IMR-90 (cell line): ENCODE data around the gene MAPK10. TPM values are rescaled to one million over a fixed set of nuclear protein-coding genes. Genes with fewer than 3 reads are reported as not detected.

Experiments
- ATAC-seq: fragments of 200-7000 bp; cut with Tn5 transposase; 2 replicates; pipeline ENCODE4 v1.9.1; 2020; ENCODE audit warnings: low read depth, mild to moderate bottlenecking, moderate library complexity
- BruUV-seq: library from RNA; stranded (reverse); fragments of 400-500 nt; replicated peaks from 2 replicates; lab custom pipeline; 2021; lab: Mats Ljungman, UMichigan
- CTCF ChIA-PET: fragments of 300-600 bp; formaldehyde crosslinking; extraction: SDS; loops from one replicate; lab custom pipeline; 2021; ENCODE audit warnings: antibody characterized with exemption; lab: Yijun Ruan, JAX
- POLR2A ChIA-PET: fragments of 300-600 bp; sonication (Branson Sonifier 250); formaldehyde crosslinking; loops from one replicate; lab custom pipeline; 2022; ENCODE audit warnings: antibody characterized with exemption; ENCODE audit not compliant: unreplicated experiment; lab: Charles Lee
- DNase-seq: peaks from one replicate; pipeline ENCODE4 v3.0.0; 2013
- H2AFZ ChIP-seq: replicated peaks from 2 replicates; pipeline ENCODE3; 2013; ENCODE audit warnings: low read length, mild to moderate bottlenecking; ENCODE audit not compliant: poor library complexity
- H2AK5ac ChIP-seq: 2 replicates; pipeline ENCODE4 v1.6.1; 2013; ENCODE audit warnings: low read depth, low read length, inconsistent platforms
- H2AK9ac ChIP-seq: replicated peaks from 2 replicates; pipeline ENCODE3; 2013; ENCODE audit warnings: mild to moderate bottlenecking, low read depth, low read length, moderate library complexity; ENCODE audit not compliant: poor library complexity
- H2BK120ac ChIP-seq: 2 replicates; pipeline ENCODE4 v1.6.1; 2013; ENCODE audit warnings: low read depth, low read length, inconsistent platforms
- H2BK15ac ChIP-seq: 3 replicates; pipeline ENCODE4 v1.6.1; 2013; ENCODE audit warnings: low read depth, low read length, inconsistent platforms
- H2BK20ac ChIP-seq: 2 replicates; pipeline ENCODE4 v1.6.1; 2013; ENCODE audit warnings: low read depth, mild to moderate bottlenecking, inconsistent platforms, low read length, moderate library complexity
- H2BK5ac ChIP-seq: 2 replicates; pipeline ENCODE4 v1.6.1; 2013; ENCODE audit warnings: mild to moderate bottlenecking, low read depth, low read length, inconsistent platforms; ENCODE audit not compliant: poor library complexity, severe bottlenecking
- H3K14ac ChIP-seq: replicated peaks from 2 replicates; pipeline ENCODE4 v1.6.1; 2013; ENCODE audit warnings: low read depth, low read length, inconsistent platforms
- H3K18ac ChIP-seq: 2 replicates; pipeline ENCODE4 v1.6.1; 2013; ENCODE audit warnings: low read depth, low read length, control low read depth
- H3K23ac ChIP-seq: 2 replicates; pipeline ENCODE4 v1.6.1; 2013; ENCODE audit warnings: low read depth, low read length, inconsistent platforms
- H3K27ac ChIP-seq: 2 replicates; pipeline ENCODE4 v1.5.1; 2013; ENCODE audit warnings: mild to moderate bottlenecking, control low read depth, low read length; ENCODE audit not compliant: insufficient read depth
- H3K27me3 ChIP-seq: 2 replicates; pipeline ENCODE4 v1.6.1; 2013; ENCODE audit warnings: low read length; ENCODE audit not compliant: control insufficient read depth, insufficient read depth
- H3K36me3 ChIP-seq: 2 replicates; pipeline ENCODE4 v1.6.1; 2013; ENCODE audit warnings: low read length, mixed read lengths; ENCODE audit not compliant: control insufficient read depth, insufficient read depth
- H3K4ac ChIP-seq: 2 replicates; pipeline ENCODE4 v1.6.1; 2013; ENCODE audit warnings: low read depth, low read length, inconsistent platforms
- H3K4me1 ChIP-seq: 2 replicates; pipeline ENCODE4 v1.6.1; 2013; ENCODE audit warnings: low read length, mixed read lengths; ENCODE audit not compliant: control insufficient read depth, insufficient read depth
- H3K4me2 ChIP-seq: 2 replicates; pipeline ENCODE4 v1.6.1; 2013; ENCODE audit warnings: low read depth, mild to moderate bottlenecking, control low read depth, low read length, moderate library complexity
- H3K4me3 ChIP-seq: 2 replicates; pipeline ENCODE4 v1.5.1; 2013; ENCODE audit warnings: low read depth, mild to moderate bottlenecking, control low read depth, low read length, moderate library complexity; ENCODE audit not compliant: insufficient read depth
- H3K56ac ChIP-seq: 2 replicates; pipeline ENCODE4 v1.6.1; 2013; ENCODE audit warnings: low read length, inconsistent platforms; ENCODE audit not compliant: insufficient read depth; ENCODE audit errors: extremely low read depth
- H3K79me1 ChIP-seq, 2 experiments: 2 replicates each; pipeline ENCODE4 v1.6.1; 2013; ENCODE audit warnings: low read length in 2 of 2, inconsistent platforms in 1 of 2, low read depth in 1 of 2
- H3K9ac ChIP-seq: 2 replicates; pipeline ENCODE4 v1.6.1; 2013; ENCODE audit warnings: low read depth, low read length, control low read depth
- H3K9me1 ChIP-seq: 2 replicates; pipeline ENCODE4 v1.6.1; 2013; ENCODE audit warnings: low read length, inconsistent platforms; ENCODE audit not compliant: insufficient read depth
- H3K9me3 ChIP-seq: 2 replicates; pipeline ENCODE4 v1.6.1; 2013; ENCODE audit warnings: low read length; ENCODE audit not compliant: control insufficient read depth, insufficient read depth
- H4K20me1 ChIP-seq: 2 replicates; pipeline ENCODE4 v1.6.1; 2013; ENCODE audit warnings: low read length, inconsistent platforms; ENCODE audit not compliant: insufficient read depth
- H4K5ac ChIP-seq: 2 replicates; pipeline ENCODE4 v1.6.1; 2013; ENCODE audit warnings: mild to moderate bottlenecking, low read depth, low read length, control low read depth
- H4K8ac ChIP-seq, 2 experiments: 2 replicates each; pipeline ENCODE4 v1.6.1; 2013; ENCODE audit warnings: low read depth in 2 of 2, low read length in 2 of 2, control low read depth in 1 of 2, inconsistent platforms in 1 of 2
- H4K91ac ChIP-seq: 2 replicates; pipeline ENCODE4 v1.6.1; 2013; ENCODE audit warnings: low read depth, low read length, inconsistent platforms; ENCODE audit not compliant: insufficient read depth
- CTCF ChIP-seq: conservative IDR thresholded peaks from 2 replicates; pipeline ENCODE4 v1.5.1; 2012; ENCODE audit warnings: mild to moderate bottlenecking, low read depth, low read length, improper control_type of control experiment
- MAFK ChIP-seq: IDR thresholded peaks from 2 replicates; pipeline ENCODE4 v1.6.1; 2012; ENCODE audit warnings: low read depth, low read length, improper control_type of control experiment
- RFX5 ChIP-seq: IDR thresholded peaks from 2 replicates; pipeline ENCODE4 v1.8.0; 2012; ENCODE audit warnings: low read depth, mild to moderate bottlenecking, low read length, moderate library complexity
- WGBS, 2 experiments: methylation state at CpG; one replicate each; pipeline versions ENCODE4 v1.1.5 to v1.1.7; 2013; ENCODE audit warnings: missing lambda C conversion rate in 2 of 2; ENCODE audit not compliant: insufficient read length in 1 of 2; ENCODE audit errors: extremely low coverage in 2 of 2; 5-methylcytosine and 5-hydroxymethylcytosine counted together
- dilution Hi-C: fragments of 300-500 bp; cut with HindIII; formaldehyde crosslinking; loops from one replicate; pipeline ENCODE4 v1.14.3; 2018; ENCODE audit warnings: low sequenced_read_pairs; ENCODE audit not compliant: unreplicated experiment
- in situ Hi-C: fragments of 300-500 bp; cut with MboI; formaldehyde crosslinking; loops from 3 replicates; pipeline ENCODE4 v1.14.3; 2019; ENCODE audit warnings: low sequenced_read_pairs, inconsistent platforms, mixed read lengths
- intact Hi-C: fragments of 100-400 bp; cut with micrococcal nuclease; formaldehyde crosslinking; loops from 2 replicates; pipeline ENCODE4 v1.10.0; 2022
- polyA plus RNA-seq, 3 experiments: library from polyadenylated mRNA; depleted of rRNA; stranded (reverse); fragments of >200 nt; gene quantifications; 2 replicates each; pipeline ENCODE4 v1.2.3, GENCODE V29; 2012; ENCODE audit warnings: low replicate concordance in 1 of 3
- total RNA-seq: library from RNA; depleted of rRNA; stranded (reverse); fragments of >200 nt; gene quantifications from 2 replicates; pipeline ENCODE4 v1.2.3, GENCODE V29; 2012

MAPK10 gene
- total and polyA plus RNA-seq, 2 of the 4 experiments (the other 2 are of a cell fraction), result 2.8 to 6.5 TPM

- H3K18ac ChIP-seq, result no peak overlapping the region
- no TSS peak for BruUV-seq
These were observed 21.6 kb upstream of the MAPK10 start for GRCh38 chr4:86381431-86381830.

More at GRCh38 chr4:86381431-86381830, 21.6 kb upstream of the MAPK10 start:
- Histone ChIP-seq H3K4ac (no peak overlapping the region), H3K9ac (no peak overlapping the region), H3K9me3 (no peaks in the 10 kb centered on the region), H3K27me3 (no peaks in the 10 kb centered on the region), H2AFZ (no peak overlapping the region), H2BK120ac (no peak overlapping the region), H3K4me2 (no peak overlapping the region), H3K14ac (no peak overlapping the region), H2BK20ac (no peak overlapping the region), H3K9me1 (peaks cover 3% of the 10 kb centered on the region; the same call in 1 of the 2 replicates), H4K8ac (no peak overlapping the region), H3K4me1 (peaks cover 5% of the 10 kb centered on the region; the same call in 1 of the 2 replicates), H3K36me3 (no peaks in the 10 kb centered on the region), H4K5ac (no peak overlapping the region), H3K56ac (no peak overlapping the region), H2AK5ac (no peak overlapping the region), H4K91ac (no peak overlapping the region), H3K79me1 (no peaks in the 10 kb centered on the region), H2BK5ac (no peak overlapping the region), H3K4me3 (no peak overlapping the region), H4K20me1 (no peaks in the 10 kb centered on the region), H2AK9ac (no peak overlapping the region), H3K27ac (no peak overlapping the region; the same call in 1 of the 2 replicates), H2BK15ac (no peak overlapping the region), H3K23ac (no peak overlapping the region)
- TF ChIP-seq CTCF, result no peak
- TF ChIP-seq RFX5, result no peak
- TF ChIP-seq MAFK, result no peak
- in situ Hi-C loops (no loop called here), intact Hi-C loops (no loop called here), dilution Hi-C loops (no loop called here)
- ChIA-PET CTCF (no interaction called here), POLR2A (no interaction called here)
- ATAC-seq, result no peak
- DNase-seq, result no peak
- WGBS, 2 experiments, result no CpG with 5 or more reads among the region's 4 CpGs
